Type B pancreatic cell (in vitro differentiated cells): ENCODE data around the gene OTOA. TPM values are rescaled to one million over a fixed set of nuclear protein-coding genes. Genes with fewer than 3 reads are reported as not detected.
"Not testable (repeated sequence)": the region's sequence is repeated elsewhere in the genome, so short reads cannot be mapped to it uniquely, and the experiment has no call there.

Source experiments
- DNase-seq: peaks from one replicate; pipeline ENCODE4 v3.0.0; 2021; ENCODE audit warnings: mixed read lengths; ENCODE audit not compliant: unreplicated experiment; ENCODE audit errors: extremely low spot score
- H3K27ac Mint-ChIP-seq: 2 replicates; pipeline ENCODE4 v1.8.0; 2021; ENCODE audit warnings: mild to moderate bottlenecking, mixed read lengths
- H3K27me3 Mint-ChIP-seq: 2 replicates; pipeline ENCODE4 v1.8.0; 2021; ENCODE audit warnings: mixed read lengths
- H3K36me3 Mint-ChIP-seq: 2 replicates; pipeline ENCODE4 v1.8.0; 2021; ENCODE audit warnings: mixed read lengths
- H3K4me1 Mint-ChIP-seq: one replicate; pipeline ENCODE4 v1.8.0; 2021; ENCODE audit warnings: mixed read lengths; ENCODE audit not compliant: unreplicated experiment
- H3K4me3 Mint-ChIP-seq: 2 replicates; pipeline ENCODE4 v1.8.0; 2021; ENCODE audit warnings: mild to moderate bottlenecking, mixed read lengths
- H3K9me3 Mint-ChIP-seq: 2 replicates; pipeline ENCODE4 v1.8.0; 2021; ENCODE audit warnings: mixed read lengths
- total RNA-seq: library from RNA; stranded (reverse); gene quantifications from 2 replicates; pipeline ENCODE4 v1.2.1, GENCODE V29; 2021; ENCODE audit warnings: low replicate concordance
- TF ChIP-seq, protein P1 (sequence below): fragments of 200-600 bp; sonication (generic); conservative IDR thresholded peaks from 2 replicates; pipeline ENCODE4 v1.5.0; 2021; ENCODE audit warnings: antibody characterized with exemption, mild to moderate bottlenecking

Gene OTOA
- total RNA-seq, 1 donor from 2014 or later: 0.17 TPM

DNA sequence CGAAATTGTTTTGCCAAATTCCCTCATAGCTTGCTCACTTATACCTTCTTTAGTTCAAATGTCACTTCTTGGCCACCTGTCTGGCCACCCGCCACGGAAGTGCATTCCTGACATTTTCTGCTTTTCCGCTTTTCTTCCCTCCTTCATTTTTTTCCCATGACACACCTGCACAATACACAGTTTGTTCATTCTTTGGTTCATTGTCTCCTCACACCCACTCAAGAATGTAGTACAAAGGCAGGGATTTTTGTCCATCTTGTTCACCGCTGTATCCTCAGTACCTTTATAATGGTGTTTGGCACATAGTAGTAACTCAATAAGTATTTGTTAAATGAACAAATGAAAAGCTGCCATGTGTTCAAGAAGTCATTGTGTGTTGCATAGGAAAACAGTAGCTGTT lies 116.8 kb downstream of the OTOA start:
- not testable (repeated sequence) for DNase-seq, H3K36me3 Mint-ChIP-seq, H3K9me3 Mint-ChIP-seq, H3K4me1 Mint-ChIP-seq, H3K27ac Mint-ChIP-seq, H3K27me3 Mint-ChIP-seq, H3K4me3 Mint-ChIP-seq

DNA sequence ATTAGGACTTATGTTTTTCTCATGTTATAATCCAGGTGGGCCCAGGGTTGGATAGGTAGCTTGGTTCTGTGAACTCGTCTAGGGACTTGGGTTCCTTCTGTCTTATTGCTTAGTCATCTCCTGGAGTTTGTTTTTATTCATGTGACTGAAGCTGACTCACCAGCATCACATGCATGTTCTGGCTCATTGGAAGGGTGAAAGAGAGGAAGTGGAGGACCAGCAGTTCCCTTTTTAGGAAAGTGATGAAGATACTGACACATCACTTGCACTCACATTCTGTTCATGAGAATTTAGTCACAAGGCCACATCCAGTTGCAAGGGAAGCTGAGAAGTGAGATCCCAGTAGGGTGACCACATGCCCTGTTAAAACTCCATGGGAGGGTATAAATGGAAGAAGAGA lies 126.7 kb downstream of the OTOA start:
- not testable (repeated sequence) for H3K4me1 Mint-ChIP-seq, H3K27me3 Mint-ChIP-seq, H3K27ac Mint-ChIP-seq, H3K36me3 Mint-ChIP-seq, H3K9me3 Mint-ChIP-seq, H3K4me3 Mint-ChIP-seq, DNase-seq

DNA sequence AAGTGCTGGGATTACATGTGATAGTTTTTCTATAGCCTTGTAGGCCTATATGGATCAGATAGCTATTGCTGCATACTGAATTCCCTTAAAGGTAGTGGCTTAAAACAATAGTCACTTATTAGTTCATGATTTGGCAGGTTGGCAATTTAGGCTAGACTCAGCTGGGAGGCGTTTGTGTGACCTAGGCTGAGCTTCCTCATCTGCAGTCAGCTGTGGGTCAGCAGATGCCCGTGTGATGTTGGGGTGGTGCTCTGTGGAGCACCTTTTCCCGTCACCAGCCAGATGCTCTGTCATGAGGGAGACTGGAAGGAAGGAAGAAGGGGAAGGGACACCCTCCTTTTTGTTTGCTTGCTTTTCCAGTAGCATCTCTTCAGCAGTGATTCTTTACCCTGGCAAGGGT lies 129.5 kb downstream of the OTOA start:
- not testable (repeated sequence) for H3K4me3 Mint-ChIP-seq, H3K9me3 Mint-ChIP-seq, H3K27ac Mint-ChIP-seq, H3K36me3 Mint-ChIP-seq, DNase-seq, H3K27me3 Mint-ChIP-seq, H3K4me1 Mint-ChIP-seq

DNA sequence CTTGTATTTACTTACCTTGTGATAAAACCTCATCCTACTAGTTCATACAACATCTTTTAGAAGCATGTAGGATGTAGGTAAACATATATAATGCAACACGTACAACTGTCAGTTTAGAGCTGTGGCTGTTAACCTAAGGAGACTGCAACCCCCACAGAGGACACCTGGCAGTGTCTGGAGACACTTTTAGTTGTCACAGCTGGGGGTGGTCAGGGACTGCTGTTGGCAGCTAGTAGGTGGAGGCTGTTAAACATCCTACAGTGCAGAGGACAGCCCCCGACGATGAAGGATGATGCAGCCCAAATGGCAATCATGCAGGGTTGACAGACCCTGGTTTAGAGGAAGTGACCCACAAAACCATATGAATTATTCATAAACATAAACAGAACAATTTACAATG lies 134.8 kb downstream of the OTOA start:
- not testable (repeated sequence) for H3K4me3 Mint-ChIP-seq, DNase-seq, H3K27me3 Mint-ChIP-seq, H3K9me3 Mint-ChIP-seq, H3K36me3 Mint-ChIP-seq, H3K27ac Mint-ChIP-seq, H3K4me1 Mint-ChIP-seq

DNA sequence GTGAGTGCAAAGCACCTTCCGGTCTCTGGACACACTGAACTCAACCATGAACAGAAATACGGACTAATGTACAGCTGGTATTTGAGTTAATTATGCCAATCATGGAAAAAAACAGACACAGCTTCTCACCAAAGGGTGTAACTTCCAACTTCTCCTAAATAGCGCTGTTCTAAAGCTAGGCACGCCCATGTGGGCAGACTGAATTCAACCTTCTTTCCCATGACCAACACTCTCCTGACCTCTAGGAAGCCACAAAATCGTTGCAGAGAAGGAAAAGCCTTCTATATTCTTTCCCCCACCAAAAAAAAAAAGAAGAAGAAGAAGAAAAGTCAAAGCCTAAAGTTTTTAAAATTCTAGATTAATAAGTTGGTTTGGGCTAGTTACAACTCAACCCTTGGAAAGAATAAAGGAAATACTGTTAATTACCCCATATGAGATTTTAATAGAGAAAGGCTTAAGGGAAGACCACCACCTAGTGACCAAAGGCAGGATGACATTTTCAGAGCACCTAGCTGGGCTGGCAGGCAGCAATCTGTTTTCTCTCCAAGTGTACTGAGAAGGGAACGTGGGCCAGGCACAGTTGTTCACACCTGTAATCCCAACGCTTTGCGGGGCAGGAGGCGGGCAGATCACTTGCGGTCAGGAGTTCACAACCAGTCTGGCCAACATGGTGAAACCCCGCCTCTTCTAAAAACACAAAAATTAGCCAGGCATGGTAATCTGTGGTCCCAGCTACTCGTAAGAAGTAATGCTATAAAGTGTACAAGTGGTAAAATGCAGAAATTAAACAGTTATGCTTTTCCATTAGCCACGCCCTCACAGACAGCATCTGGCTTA lies 138.0 kb downstream of the OTOA start:
- H3K4me3 Mint-ChIP-seq, H3K27ac Mint-ChIP-seq, H3K36me3 Mint-ChIP-seq, H3K4me1 Mint-ChIP-seq, H3K27me3 Mint-ChIP-seq, H3K9me3 Mint-ChIP-seq, DNase-seq: not testable (repeated sequence)
- TF ChIP-seq, protein P1, sequence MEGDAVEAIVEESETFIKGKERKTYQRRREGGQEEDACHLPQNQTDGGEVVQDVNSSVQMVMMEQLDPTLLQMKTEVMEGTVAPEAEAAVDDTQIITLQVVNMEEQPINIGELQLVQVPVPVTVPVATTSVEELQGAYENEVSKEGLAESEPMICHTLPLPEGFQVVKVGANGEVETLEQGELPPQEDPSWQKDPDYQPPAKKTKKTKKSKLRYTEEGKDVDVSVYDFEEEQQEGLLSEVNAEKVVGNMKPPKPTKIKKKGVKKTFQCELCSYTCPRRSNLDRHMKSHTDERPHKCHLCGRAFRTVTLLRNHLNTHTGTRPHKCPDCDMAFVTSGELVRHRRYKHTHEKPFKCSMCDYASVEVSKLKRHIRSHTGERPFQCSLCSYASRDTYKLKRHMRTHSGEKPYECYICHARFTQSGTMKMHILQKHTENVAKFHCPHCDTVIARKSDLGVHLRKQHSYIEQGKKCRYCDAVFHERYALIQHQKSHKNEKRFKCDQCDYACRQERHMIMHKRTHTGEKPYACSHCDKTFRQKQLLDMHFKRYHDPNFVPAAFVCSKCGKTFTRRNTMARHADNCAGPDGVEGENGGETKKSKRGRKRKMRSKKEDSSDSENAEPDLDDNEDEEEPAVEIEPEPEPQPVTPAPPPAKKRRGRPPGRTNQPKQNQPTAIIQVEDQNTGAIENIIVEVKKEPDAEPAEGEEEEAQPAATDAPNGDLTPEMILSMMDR: peak; percentile 71

DNA sequence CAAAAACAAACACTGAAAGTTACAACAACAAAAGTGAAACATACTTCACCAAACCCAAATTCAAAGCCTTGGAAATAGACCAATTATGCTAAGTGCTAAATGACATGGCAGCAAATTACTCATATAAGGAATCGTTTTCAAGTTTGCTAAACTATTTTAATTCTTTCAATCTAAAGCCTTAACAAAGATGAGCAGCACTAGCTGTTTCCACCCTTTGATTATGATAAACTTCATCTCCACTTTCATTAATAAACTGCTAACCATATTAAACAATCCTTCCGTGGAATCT lies 138.6 kb downstream of the OTOA start:
- H3K9me3 Mint-ChIP-seq, H3K27ac Mint-ChIP-seq, H3K36me3 Mint-ChIP-seq: not testable (repeated sequence)

More for the DNA sequence above, 138.6 kb downstream of the OTOA start:
- not testable (repeated sequence) for H3K27me3 Mint-ChIP-seq, DNase-seq, H3K4me1 Mint-ChIP-seq, H3K4me3 Mint-ChIP-seq

Other genes starting within 250 kb of the OTOA start
- gene METTL9, start 64.4 kb upstream of the OTOA start, total RNA-seq: 87.1 and 132 TPM in 2 replicates
- not detected in 2 replicates for gene IGSF6, start 11.4 kb upstream of the OTOA start, total RNA-seq
- 72.4 and 96.8 TPM in 2 replicates for gene NPIPB4, start 193.8 kb downstream of the OTOA start, total RNA-seq